ENCODE data around the gene HTD2. TPM values are rescaled to one million over a fixed set of nuclear protein-coding genes. Genes with fewer than 3 reads are reported as not detected.
"Not testable (repeated sequence)": the region's sequence is repeated elsewhere in the genome, so short reads cannot be mapped to it uniquely, and the experiment has no call there.

Gene HTD2
- total and polyA plus RNA-seq, 2 donors from 2014 or later, result 6.4 to 7.8 TPM

DNA sequence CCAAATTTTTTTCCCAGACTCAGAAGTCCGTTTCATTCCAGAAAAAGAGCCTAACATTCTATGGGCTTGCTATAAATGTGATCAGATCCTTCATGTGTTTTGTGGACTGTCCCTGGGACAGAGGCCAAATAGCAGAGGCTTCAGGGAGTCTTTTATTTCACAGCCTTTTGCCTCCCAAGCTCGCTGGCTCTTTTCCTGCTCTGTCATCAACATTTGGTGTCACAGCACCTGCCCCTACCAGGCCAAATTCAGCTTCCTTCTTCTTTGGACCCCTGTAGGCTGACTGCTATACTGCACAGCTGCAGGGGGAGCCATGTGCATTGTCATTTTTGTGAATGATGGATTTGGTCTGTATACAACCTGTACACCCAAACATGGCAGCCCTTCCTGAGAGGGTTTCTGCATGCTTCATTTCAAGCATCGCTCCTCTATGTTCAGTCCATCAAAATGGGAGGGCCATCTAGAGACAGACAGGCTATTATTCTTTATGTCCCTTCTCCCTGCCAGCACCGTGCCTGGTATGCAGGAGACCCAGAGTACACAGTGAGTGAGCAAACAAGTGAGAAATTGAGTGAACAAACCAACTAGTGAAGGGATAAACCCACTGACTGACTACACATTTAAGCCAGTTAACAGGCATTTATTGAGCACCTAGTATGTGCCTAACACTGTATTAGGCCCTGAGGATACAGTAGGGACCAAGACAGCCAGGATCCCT, 18.1 kb upstream of the HTD2 start:
- no peaks in the 10 kb centered on the region for H3K27me3 ChIP-seq (ENCODE audit: control insufficient read depth, insufficient read depth, low read length)
- no peaks in the 10 kb centered on the region for H3K4me1 ChIP-seq (ENCODE audit: control insufficient read depth in 2 of 3, insufficient read depth in 2 of 3, low read depth in 1 of 3, low read length in 3 of 3)
- H3K27ac ChIP-seq (ENCODE audit: low read depth in 2 of 2, low read length in 2 of 2), result no peak overlapping the region
- DNase-seq (no peak), FAIRE-seq (no peak)
- no peak overlapping the region for H3K4me3 ChIP-seq (ENCODE audit: low read length in 3 of 3)
- H3K9ac ChIP-seq (ENCODE audit: low read length in 3 of 3), result no peak overlapping the region
- H3K9me3 ChIP-seq (ENCODE audit: control insufficient read depth in 2 of 3, insufficient read depth in 1 of 3, low read length in 3 of 3), result no peaks in the 10 kb centered on the region
- TF ChIP-seq, protein P1, sequence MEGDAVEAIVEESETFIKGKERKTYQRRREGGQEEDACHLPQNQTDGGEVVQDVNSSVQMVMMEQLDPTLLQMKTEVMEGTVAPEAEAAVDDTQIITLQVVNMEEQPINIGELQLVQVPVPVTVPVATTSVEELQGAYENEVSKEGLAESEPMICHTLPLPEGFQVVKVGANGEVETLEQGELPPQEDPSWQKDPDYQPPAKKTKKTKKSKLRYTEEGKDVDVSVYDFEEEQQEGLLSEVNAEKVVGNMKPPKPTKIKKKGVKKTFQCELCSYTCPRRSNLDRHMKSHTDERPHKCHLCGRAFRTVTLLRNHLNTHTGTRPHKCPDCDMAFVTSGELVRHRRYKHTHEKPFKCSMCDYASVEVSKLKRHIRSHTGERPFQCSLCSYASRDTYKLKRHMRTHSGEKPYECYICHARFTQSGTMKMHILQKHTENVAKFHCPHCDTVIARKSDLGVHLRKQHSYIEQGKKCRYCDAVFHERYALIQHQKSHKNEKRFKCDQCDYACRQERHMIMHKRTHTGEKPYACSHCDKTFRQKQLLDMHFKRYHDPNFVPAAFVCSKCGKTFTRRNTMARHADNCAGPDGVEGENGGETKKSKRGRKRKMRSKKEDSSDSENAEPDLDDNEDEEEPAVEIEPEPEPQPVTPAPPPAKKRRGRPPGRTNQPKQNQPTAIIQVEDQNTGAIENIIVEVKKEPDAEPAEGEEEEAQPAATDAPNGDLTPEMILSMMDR (IDR thresholded peaks at IDR 0.05; ENCODE audit: borderline replicate concordance, extremely low read depth, insufficient read depth), result no peak
- intact Hi-C loops (cut with DNase I), result no loop called here
- peaks cover 0 to 27% (median 24%) of the 10 kb centered on the region in 3 donors for H3K36me3 ChIP-seq (ENCODE audit: control insufficient read depth in 2 of 3, insufficient read depth in 3 of 3, low read length in 3 of 3)

DNA sequence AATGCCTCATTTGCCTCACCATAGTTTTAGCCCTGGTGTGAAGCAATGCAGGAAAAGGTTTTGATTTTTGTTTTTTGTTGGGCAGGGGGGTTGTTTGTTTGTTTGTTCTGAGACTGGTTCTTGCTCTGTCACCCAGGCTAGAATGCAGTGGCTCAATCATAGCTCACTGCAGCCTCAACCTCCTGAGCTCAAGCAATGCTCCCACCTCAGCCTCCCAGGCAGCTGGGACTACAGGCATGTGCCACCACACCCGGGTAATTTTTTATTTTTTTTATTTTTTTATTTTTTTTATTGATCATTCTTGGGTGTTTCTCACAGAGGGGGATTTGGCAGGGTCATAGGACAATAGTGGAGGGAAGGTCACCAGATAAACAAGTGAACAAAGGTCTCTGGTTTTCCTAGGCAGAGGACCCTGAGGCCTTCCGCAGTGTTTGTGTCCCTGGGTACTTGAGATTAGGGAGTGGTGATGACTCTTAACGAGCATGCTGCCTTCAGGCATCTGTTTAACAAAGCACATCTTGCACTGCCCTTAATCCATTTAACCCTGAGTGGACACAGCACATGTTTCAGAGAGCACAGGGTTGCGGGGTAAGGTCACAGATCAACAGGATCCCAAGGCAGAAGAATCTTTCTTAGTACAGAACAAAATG, 17.2 kb upstream of the HTD2 start:
- H3K9ac ChIP-seq (ENCODE audit: low read length in 3 of 3); H3K27me3 ChIP-seq (ENCODE audit: control insufficient read depth, insufficient read depth, low read length); H3K4me1 ChIP-seq (ENCODE audit: control insufficient read depth in 2 of 3, insufficient read depth in 2 of 3, low read depth in 1 of 3, low read length in 3 of 3); DNase-seq; H3K4me3 ChIP-seq (ENCODE audit: low read length in 3 of 3); FAIRE-seq; H3K9me3 ChIP-seq (ENCODE audit: control insufficient read depth in 2 of 3, insufficient read depth in 1 of 3, low read length in 3 of 3); H3K27ac ChIP-seq (ENCODE audit: low read depth in 2 of 2, low read length in 2 of 2); intact Hi-C loops (cut with DNase I): not testable (repeated sequence)
- H3K36me3 ChIP-seq (ENCODE audit: control insufficient read depth in 2 of 3, insufficient read depth in 3 of 3, low read length in 3 of 3), result peaks cover 0 to 19% (median 16%) of the 10 kb centered on the region in 3 donors

DNA sequence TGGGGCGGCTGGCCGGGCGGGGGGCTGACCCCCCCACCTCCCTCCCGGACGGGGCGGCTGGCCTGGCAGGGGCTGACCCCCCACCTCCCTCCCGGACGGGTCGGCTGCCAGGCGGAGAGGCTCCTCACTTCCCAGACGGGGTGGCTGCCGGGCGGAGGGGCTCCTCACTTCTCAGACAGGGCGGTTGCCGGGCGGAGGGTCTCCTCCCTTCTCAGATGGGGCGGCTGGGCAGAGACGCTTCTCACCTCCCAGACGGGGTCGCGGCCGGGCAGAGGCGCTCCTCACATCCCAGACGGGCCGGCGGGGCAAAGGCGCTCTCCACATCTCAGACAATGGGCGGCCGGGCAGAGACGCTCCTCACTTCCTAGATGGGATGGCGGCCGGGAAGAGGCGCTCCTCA, 15.9 kb upstream of the HTD2 start:
- H3K9ac ChIP-seq (ENCODE audit: low read length in 3 of 3); DNase-seq; intact Hi-C loops (cut with DNase I); H3K4me3 ChIP-seq (ENCODE audit: low read length in 3 of 3); H3K9me3 ChIP-seq (ENCODE audit: control insufficient read depth in 2 of 3, insufficient read depth in 1 of 3, low read length in 3 of 3); FAIRE-seq; H3K27ac ChIP-seq (ENCODE audit: low read depth in 2 of 2, low read length in 2 of 2); H3K27me3 ChIP-seq (ENCODE audit: control insufficient read depth, insufficient read depth, low read length); H3K4me1 ChIP-seq (ENCODE audit: control insufficient read depth in 2 of 3, insufficient read depth in 2 of 3, low read depth in 1 of 3, low read length in 3 of 3): not testable (repeated sequence)
- H3K36me3 ChIP-seq (ENCODE audit: control insufficient read depth in 2 of 3, insufficient read depth in 3 of 3, low read length in 3 of 3), result peaks cover 0 to 11% (median 11%) of the 10 kb centered on the region in 3 donors

DNA sequence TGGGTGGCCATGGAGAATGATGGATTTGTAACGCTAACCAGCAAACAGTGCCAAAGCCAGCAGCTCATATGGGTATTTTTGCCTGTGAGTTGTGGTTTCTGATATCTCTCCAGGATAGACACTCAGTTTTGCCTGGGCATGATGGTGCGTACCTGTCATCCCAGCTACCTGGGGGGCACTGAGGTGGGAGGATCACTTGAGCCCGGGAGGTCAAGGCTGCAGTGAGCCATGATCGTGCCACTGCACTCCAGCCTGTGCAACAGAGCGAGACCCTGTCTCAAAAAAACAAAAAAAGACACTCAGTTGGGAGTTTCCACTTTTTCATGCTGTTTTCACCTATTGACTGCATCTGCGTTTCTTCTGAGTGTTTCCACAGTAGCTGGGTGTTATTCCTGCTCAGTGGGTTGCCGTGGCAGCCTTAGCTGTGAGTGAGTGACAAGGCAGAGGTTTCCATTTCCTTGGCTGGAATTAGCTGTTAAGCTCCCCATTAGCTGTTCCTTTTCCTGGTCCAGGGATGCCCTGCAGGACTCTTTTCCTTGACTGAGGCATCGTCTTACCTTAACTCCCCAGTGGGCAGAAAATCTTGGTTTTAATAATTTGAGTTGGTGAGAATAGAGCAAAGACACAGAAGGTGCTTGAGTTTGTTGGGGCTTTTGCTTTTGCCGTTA, 14.5 kb upstream of the HTD2 start:
- Histone ChIP-seq H3K9me3 (ENCODE audit: control insufficient read depth in 2 of 3, insufficient read depth in 1 of 3, low read length in 3 of 3) (no peaks in the 10 kb centered on the region), H3K27me3 (ENCODE audit: control insufficient read depth, insufficient read depth, low read length) (no peaks in the 10 kb centered on the region), H3K9ac (ENCODE audit: low read length in 3 of 3) (no peak overlapping the region), H3K4me1 (ENCODE audit: control insufficient read depth in 2 of 3, insufficient read depth in 2 of 3, low read depth in 1 of 3, low read length in 3 of 3) (peaks cover 0 to 7% (median 6%) of the 10 kb centered on the region in 3 donors), H3K27ac (ENCODE audit: low read depth in 2 of 2, low read length in 2 of 2) (no peak overlapping the region), H3K4me3 (ENCODE audit: low read length in 3 of 3) (no peak overlapping the region), H3K36me3 (ENCODE audit: control insufficient read depth in 2 of 3, insufficient read depth in 3 of 3, low read length in 3 of 3) (peaks cover 0 to 11% (median 7%) of the 10 kb centered on the region in 3 donors)
- FAIRE-seq (no peak), DNase-seq (no peak)
- TF ChIP-seq, protein P1 (IDR thresholded peaks at IDR 0.05; ENCODE audit: borderline replicate concordance, extremely low read depth, insufficient read depth), result no peak
- intact Hi-C loops (cut with DNase I), result no loop called here

All from kidney (tissue), 14 donors.